PC-9 (cell line): ENCODE data around the gene FUBP3.

Experiments
- EZH2 ChIP-seq: fragments of 200-600 bp; sonication (generic); IDR thresholded peaks from 2 replicates; pipeline ENCODE4 v1.8.0; 2017; ENCODE audit warnings: antibody characterized with exemption, low read depth
- TF ChIP-seq, protein P1 (sequence below): fragments of 200-600 bp; sonication (generic); conservative IDR thresholded peaks from 2 replicates; pipeline ENCODE4 v1.6.1; 2017; ENCODE audit warnings: mixed run types, antibody characterized with exemption, mild to moderate bottlenecking, moderate library complexity

DNA sequence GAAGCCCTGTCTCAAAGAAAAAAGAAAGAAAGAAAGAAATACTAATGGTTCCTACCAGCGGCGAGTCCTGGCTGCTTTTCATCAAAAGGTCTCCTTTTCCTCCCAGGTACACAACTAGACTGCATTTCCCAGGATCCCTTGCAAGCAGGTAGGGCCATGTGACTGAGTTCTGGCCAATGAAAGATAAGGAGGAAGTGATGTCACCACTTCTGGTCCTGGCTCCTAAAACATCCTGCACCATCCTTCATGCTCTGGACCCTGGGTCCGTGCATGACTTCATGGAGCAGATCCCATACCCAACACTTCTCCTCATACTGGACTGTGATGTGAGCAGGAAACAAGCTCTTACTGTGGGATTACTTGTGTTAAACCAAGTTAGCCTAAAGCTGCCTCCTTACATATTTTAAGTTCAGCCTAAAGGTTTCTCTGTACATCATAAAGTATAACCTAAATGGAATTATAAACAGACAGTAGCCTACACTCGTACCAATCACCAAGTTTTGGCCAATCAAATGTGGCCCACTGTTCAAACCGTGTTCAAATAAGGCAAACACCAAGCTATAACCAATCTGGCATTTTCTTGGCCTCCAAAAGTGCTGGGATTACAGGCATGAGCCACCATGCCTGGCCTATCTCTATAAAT is 30.2 kb upstream of the FUBP3 start:
- TF ChIP-seq, protein P1, sequence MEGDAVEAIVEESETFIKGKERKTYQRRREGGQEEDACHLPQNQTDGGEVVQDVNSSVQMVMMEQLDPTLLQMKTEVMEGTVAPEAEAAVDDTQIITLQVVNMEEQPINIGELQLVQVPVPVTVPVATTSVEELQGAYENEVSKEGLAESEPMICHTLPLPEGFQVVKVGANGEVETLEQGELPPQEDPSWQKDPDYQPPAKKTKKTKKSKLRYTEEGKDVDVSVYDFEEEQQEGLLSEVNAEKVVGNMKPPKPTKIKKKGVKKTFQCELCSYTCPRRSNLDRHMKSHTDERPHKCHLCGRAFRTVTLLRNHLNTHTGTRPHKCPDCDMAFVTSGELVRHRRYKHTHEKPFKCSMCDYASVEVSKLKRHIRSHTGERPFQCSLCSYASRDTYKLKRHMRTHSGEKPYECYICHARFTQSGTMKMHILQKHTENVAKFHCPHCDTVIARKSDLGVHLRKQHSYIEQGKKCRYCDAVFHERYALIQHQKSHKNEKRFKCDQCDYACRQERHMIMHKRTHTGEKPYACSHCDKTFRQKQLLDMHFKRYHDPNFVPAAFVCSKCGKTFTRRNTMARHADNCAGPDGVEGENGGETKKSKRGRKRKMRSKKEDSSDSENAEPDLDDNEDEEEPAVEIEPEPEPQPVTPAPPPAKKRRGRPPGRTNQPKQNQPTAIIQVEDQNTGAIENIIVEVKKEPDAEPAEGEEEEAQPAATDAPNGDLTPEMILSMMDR = no peak
- TF ChIP-seq EZH2 = no peak
